Measurements from ENCODE around the gene LMOD1.
A peak's percentile ranks its signal among the peaks of the same experiment; 100 is the strongest.

LMOD1 gene

GRCh38 chr1:201884425-201884824, 61.9 kb downstream of the LMOD1 start:
- no peak overlapping the region for H3K4me3 ChIP-seq (ENCODE audit: control insufficient read depth, low read depth, low read length)
- TF ChIP-seq CTCF (conservative IDR thresholded peaks at IDR 0.05; ENCODE audit: control insufficient read depth, insufficient read depth, low read depth, low read length) = no peak
- DNase-seq (ENCODE audit: low read depth) = no peak

- DNase-seq (ENCODE audit: low read depth) = peak; percentile 67
- H3K4me3 ChIP-seq (ENCODE audit: control insufficient read depth, low read depth, low read length) = no peak overlapping the region
- TF ChIP-seq CTCF (conservative IDR thresholded peaks at IDR 0.05; ENCODE audit: control insufficient read depth, insufficient read depth, low read depth, low read length) = no peak
Measured at GRCh38 chr1:201883786-201884185, 62.6 kb downstream of the LMOD1 start.

GRCh38 chr1:201883266-201883665, 63.1 kb downstream of the LMOD1 start:
- DNase-seq (ENCODE audit: low read depth) = no peak
- no peak for TF ChIP-seq CTCF (conservative IDR thresholded peaks at IDR 0.05; ENCODE audit: control insufficient read depth, insufficient read depth, low read depth, low read length)
- no peak overlapping the region for H3K4me3 ChIP-seq (ENCODE audit: control insufficient read depth, low read depth, low read length)

- peak; percentile 85 for DNase-seq (ENCODE audit: low read depth)
- TF ChIP-seq CTCF (conservative IDR thresholded peaks at IDR 0.05; ENCODE audit: control insufficient read depth, insufficient read depth, low read depth, low read length) = peak; percentile 32
- no peak overlapping the region for H3K4me3 ChIP-seq (ENCODE audit: control insufficient read depth, low read depth, low read length)
Measured at GRCh38 chr1:201882665-201883132, 63.6 kb downstream of the LMOD1 start.

- no peak for DNase-seq (ENCODE audit: low read depth)
- H3K4me3 ChIP-seq (ENCODE audit: control insufficient read depth, low read depth, low read length) = no peak overlapping the region
- no peak for TF ChIP-seq CTCF (conservative IDR thresholded peaks at IDR 0.05; ENCODE audit: control insufficient read depth, insufficient read depth, low read depth, low read length)
Measured at GRCh38 chr1:201881617-201882016, 64.7 kb downstream of the LMOD1 start.

GRCh38 chr1:201880928-201881571, 65.3 kb downstream of the LMOD1 start:
- no peak overlapping the region for H3K4me3 ChIP-seq (ENCODE audit: control insufficient read depth, low read depth, low read length)
- TF ChIP-seq CTCF (conservative IDR thresholded peaks at IDR 0.05; ENCODE audit: control insufficient read depth, insufficient read depth, low read depth, low read length) = no peak
- no peak for DNase-seq (ENCODE audit: low read depth)
